GM13977 (cell line): ENCODE measurements around the gene ODF4.

Experiments used
- DNase-seq: peaks from one replicate; pipeline ENCODE4 v3.0.0; 2012; ENCODE audit warnings: low spot score
- CTCF ChIP-seq: IDR thresholded peaks from 2 replicates; pipeline ENCODE4 v1.5.1; 2012; ENCODE audit warnings: mild to moderate bottlenecking, control low read depth; ENCODE audit not compliant: insufficient read depth; ENCODE audit errors: extremely low read depth, missing control alignments
- in situ Hi-C: fragments of 300-500 bp; cut with MboI; formaldehyde crosslinking; loops from one replicate; pipeline ENCODE4 v1.12.0; 2022; ENCODE audit warnings: low sequenced_read_pairs, low pct_unique_long_range_greater_than_20kb, mixed read lengths, inconsistent platforms; ENCODE audit not compliant: unreplicated experiment

The ODF4 gene

GRCh38 chr17:8362651-8363332 lies 23.2 kb downstream of the ODF4 start:
- in situ Hi-C loops = no loop called here

GRCh38 chr17:8365143-8365542 lies 25.5 kb downstream of the ODF4 start:
- in situ Hi-C loops = no loop called here
- no peak for DNase-seq
- no peak for TF ChIP-seq CTCF

More at GRCh38 chr17:8362651-8363332, 23.2 kb downstream of the ODF4 start:
- no peak for TF ChIP-seq CTCF
- DNase-seq = no peak

- TF ChIP-seq CTCF = no peak
- no peak for DNase-seq
- in situ Hi-C loops = no loop called here
Observed at GRCh38 chr17:8366231-8366630, 26.6 kb downstream of the ODF4 start.

- no peak for TF ChIP-seq CTCF
- no peak for DNase-seq
- in situ Hi-C loops = no loop called here
Observed at GRCh38 chr17:8368193-8368592, 28.6 kb downstream of the ODF4 start.

- in situ Hi-C loops = no loop called here
- no peak for DNase-seq
- TF ChIP-seq CTCF = no peak
Observed at GRCh38 chr17:8369944-8370343, 30.3 kb downstream of the ODF4 start.

- in situ Hi-C loops = no loop called here
- no peak for DNase-seq
- no peak for TF ChIP-seq CTCF
Observed at GRCh38 chr17:8371786-8372185, 32.1 kb downstream of the ODF4 start.
